Measurements from ENCODE around the gene FAM83F.
"Not testable (repeated sequence)": the region's sequence is repeated elsewhere in the genome, so short reads cannot be mapped to it uniquely, and the experiment has no call there.

FAM83F gene

GRCh38 chr22:39992894-39993293 is 1.9 kb upstream of the FAM83F start:
- DNase-seq (ENCODE audit: low read depth in 2 of 2, low spot score in 1 of 2): not testable (repeated sequence)

DNA sequence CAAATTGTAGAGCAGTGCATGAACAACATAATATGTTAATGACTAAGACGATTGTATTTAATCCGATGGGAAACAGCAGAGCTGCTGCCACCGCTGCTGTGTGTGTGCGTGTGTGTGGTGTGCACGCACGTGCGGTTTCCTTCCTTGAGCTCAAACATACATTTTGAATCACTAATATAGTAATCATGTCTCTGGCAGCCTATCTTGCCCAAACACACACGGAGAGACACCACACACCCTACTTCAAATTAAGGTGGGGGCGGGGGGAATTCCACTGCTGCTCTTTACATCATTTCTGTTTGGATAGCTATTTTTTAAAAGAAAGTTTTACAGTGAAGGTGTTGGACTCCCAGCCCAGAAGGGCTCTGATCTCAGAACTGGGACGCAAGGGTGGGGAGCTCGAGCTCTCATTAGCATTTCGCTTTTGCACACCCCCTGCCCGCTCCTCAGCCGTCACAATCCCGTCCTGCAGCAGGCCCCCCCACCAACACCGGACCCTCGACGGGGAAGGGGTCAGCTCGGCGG is 651 bp upstream of the FAM83F start:
- DNase-seq (ENCODE audit: low read depth in 2 of 2, low spot score in 1 of 2): no peak

GRCh38 chr22:39995393-39996252 is 869 bp downstream of the FAM83F start:
- DNase-seq (ENCODE audit: low read depth in 2 of 2, low spot score in 1 of 2): no peak

GRCh38 chr22:39996732-39997131 is 2.0 kb downstream of the FAM83F start:
- no peak for DNase-seq (ENCODE audit: low read depth in 2 of 2, low spot score in 1 of 2)

GRCh38 chr22:39997421-39997820 is 2.7 kb downstream of the FAM83F start:
- DNase-seq (ENCODE audit: low read depth in 2 of 2, low spot score in 1 of 2): no peak

DNA sequence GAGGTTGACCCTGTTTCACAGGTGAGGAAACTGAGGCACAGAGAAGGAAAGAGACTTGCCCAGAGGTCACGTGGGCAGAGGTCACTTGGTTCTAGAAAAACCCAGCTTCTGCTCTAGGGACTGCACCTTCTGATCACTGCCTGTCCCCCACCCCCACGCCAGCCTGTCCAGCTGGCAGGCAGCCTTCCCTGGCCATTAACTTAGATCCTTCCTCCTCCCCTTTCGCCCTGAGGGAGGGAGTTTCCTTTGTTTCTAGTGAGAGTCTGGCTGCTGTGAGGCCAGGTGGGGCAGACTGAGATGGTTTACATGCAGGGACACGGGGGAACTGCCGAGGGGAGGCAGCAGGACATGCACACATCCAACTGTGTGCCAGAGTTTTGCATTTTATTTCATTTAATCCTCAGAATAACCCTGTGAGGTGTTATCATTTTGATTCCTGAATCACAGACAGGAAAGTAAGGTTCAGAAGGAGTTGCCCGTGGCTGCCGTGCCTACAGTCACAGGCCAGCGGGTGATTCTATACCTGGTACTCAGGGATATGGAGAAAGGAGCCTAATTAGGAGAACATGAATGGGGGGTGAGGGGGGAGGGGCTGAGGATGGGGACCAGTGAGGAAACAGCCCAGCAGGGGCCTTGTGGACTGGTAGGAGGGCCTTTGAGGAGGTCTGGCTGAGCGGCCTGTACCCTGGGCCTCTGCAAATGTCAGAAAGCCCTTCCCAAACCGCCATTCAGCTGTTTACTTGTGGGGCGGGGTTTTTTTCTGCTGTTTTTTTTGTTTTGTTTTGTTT is 3.4 kb downstream of the FAM83F start:
- DNase-seq (ENCODE audit: low read depth in 2 of 2, low spot score in 1 of 2): no peak

GRCh38 chr22:39999144-39999757 is 4.5 kb downstream of the FAM83F start:
- no peak for DNase-seq (ENCODE audit: low read depth in 2 of 2, low spot score in 1 of 2)

DNA sequence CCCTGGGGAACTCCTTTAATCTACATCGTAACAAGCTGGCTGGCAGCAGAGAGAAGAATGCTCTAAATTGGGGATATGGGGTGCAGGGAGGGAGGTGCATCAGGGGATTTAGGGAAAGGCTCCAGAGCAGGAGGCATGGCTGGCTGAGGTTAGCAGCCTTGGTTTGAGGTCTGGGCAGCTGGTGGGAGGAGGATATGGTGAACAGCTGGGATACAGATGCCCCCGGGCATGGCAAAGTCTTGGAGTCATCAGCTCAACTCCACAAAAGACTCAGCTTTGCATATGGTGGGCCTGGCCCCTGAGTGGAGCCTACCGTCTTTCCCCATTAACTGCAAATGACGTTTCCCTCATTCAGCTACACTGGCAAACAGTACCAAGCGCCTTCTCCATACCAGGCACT is 5.4 kb downstream of the FAM83F start:
- DNase-seq (ENCODE audit: low read depth in 2 of 2, low spot score in 1 of 2): no peak

DNA sequence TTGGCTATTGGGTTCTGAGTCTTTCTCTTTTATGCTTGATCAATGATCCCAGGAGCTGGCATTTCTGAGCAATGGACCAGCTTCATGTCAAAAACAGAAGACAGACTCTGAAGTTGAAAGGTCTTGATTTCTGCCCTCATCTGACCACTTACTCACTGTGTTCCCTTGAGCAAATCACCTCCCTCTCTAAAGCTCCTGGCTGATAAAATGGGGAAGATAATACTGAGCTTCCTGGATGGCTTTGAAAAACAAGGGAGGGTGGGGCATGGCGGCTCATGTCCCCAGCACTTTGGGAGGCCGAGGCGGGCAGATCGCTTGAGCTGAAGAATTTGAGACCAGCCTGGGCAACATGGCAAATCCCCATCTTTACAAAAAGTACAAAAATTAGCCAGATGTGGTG is 6.4 kb downstream of the FAM83F start:
- DNase-seq (ENCODE audit: low read depth in 2 of 2, low spot score in 1 of 2): no peak

- DNase-seq (ENCODE audit: low read depth in 2 of 2, low spot score in 1 of 2): no peak
These were observed 7.2 kb downstream of the FAM83F start for GRCh38 chr22:40001800-40002577.

DNA sequence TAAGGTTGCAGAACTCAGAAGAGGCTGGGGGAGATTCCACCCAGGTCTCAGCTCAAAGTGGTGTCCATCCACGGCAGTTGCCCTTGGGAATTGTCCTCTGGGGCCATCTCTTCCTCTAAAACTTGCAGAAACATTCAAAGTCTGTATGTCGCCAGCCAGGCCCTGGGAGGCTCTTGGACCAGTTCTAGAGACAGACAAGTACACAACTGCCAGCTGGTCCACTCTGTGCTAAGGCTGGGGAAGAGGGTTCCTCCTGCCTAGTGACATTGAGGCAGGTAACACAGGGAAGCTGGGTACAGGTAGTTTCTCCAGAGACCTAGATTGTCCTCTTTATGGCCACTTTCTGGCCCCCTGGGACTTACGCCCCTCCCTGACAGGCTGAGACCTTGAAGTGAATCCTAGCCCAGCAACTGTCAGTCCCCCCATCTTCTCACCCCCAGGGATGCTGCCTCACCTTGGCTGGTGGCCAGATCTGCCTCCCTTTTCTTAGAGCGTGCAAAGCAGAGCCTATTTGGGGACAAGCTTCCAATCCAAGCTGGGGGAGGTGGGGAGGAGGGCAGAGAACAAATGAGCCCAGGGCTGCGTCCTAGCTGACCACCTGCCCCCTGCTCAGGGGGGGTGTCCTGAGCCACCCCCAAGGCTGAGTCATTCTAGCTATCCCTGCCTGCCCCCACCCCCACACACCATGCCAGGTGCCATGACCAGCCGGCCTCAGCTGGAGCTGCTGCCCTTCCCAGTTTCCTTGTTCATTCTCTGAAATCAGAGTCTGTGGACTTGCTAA is 8.4 kb downstream of the FAM83F start:
- no peak for DNase-seq (ENCODE audit: low read depth in 2 of 2, low spot score in 1 of 2)

- DNase-seq (ENCODE audit: low read depth in 2 of 2, low spot score in 1 of 2): no peak
These were observed 10.1 kb downstream of the FAM83F start for GRCh38 chr22:40004836-40005235.

DNA sequence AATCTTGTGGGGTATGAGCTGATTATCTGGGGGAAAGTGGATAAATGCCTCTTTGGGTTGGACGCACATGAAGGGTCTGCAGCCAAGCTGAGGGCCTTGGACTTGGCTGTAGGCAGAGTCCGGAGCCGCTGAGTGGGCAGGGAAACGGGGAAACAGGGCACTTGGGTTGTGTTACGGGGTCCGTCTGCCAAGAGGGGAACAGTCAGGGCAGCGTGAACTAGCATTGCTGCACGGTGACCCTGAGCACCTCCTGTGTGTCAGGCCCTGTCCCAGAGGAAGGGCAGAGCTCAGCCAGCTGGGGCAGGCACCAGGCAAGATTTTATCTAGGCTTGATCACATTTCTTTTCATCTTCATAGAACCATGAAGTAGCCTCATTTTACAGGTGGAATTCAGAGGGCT is 11.9 kb downstream of the FAM83F start:
- DNase-seq (ENCODE audit: low read depth in 2 of 2, low spot score in 1 of 2): no peak

DNA sequence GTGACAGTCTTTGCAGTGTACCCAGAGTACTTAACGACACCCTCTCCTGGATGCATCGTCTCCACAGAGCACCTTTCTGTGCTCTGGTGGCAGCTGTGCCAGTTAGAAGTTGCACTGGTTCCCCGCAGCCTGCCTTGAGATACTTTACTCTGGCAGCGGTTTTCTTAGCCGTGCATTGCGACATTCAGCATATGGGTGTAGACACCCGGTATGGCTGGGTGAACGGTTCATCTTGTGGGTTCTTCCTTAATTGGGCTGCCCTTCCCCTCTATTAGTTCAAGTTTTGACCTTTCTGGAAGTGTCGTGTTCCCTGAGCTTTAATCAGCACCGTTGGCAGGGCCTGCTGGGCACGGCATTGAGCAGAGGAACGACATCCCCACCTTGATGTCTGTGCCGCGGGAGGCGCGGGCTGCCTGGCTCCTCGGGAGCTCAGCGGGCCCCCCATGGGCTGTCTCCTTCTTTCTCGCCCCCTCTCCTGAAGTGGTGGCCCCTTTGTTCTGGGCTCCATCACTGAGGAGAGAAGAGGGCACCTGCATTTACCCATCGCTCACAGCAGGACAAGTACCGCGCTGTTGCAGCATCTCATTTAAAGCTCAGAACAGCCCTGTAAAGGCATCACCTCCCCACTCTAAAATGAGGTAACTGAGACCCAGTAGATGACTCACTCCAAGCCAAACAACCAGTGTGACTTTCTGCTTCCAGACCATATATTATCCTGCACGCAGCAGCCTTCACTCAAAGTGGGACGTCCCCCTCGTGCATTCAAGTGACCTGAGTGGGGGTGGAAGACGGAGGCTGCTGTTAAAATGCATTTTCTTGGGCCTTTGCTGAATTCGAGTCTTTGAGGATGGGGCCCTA is 13.3 kb downstream of the FAM83F start:
- no peak for DNase-seq (ENCODE audit: low read depth in 2 of 2, low spot score in 1 of 2)

- no peak for DNase-seq (ENCODE audit: low read depth in 2 of 2, low spot score in 1 of 2)
These were observed 14.1 kb downstream of the FAM83F start for GRCh38 chr22:40008726-40009291.

DNA sequence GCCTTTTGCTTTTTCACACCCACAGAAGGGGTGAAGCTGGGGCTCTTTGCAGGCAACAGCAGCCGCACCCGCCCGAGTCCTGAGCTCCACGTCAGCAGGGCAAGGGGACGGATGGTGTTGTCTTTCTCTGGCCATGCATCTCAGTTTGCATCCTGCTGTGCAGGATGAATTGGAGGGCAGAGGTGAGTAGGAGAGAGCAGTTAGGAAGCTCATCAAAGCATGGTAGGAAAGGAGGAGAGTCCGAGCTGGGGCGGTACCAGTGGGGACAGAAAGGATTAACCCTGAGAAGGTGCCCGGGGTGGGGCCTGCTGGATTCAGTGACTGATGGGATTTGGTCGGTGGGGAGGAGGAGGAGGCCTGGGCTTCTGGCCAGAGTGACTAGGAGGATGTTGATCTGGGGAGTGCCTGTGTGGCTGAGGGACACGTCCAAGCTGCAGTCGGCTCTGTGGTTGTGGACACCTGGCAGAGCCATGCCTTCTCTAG is 14.6 kb downstream of the FAM83F start:
- DNase-seq (ENCODE audit: low read depth in 2 of 2, low spot score in 1 of 2): no peak

- no peak for DNase-seq (ENCODE audit: low read depth in 2 of 2, low spot score in 1 of 2)
These were observed 15.4 kb downstream of the FAM83F start for GRCh38 chr22:40009951-40010671.

GRCh38 chr22:40010746-40011145 is 16.0 kb downstream of the FAM83F start:
- DNase-seq (ENCODE audit: low read depth in 2 of 2, low spot score in 1 of 2): no peak
